Activated CD8-positive, alpha-beta T cell treated with anti-CD3 and anti-CD28 coated beads for 36 hours (primary cell): ENCODE data around the gene SNCAIP. TPM values are rescaled to one million over a fixed set of nuclear protein-coding genes. Genes with fewer than 3 reads are reported as not detected.

Source experiments
- ATAC-seq: fragments of 200-7000 bp; cut with Tn5 transposase; one replicate; pipeline ENCODE4 v1.10.0; 2021; ENCODE audit warnings: mild to moderate bottlenecking, moderate library complexity
- CTCF ChIA-PET: fragments of 350-600 bp; sonication (Branson Sonifier 250); formaldehyde crosslinking; loops from one replicate; lab custom pipeline; 2021; ENCODE audit warnings: antibody characterized with exemption; lab: Charles Lee
- POLR2A ChIA-PET: fragments of 350-600 bp; sonication (Branson Sonifier 250); formaldehyde crosslinking; loops from one replicate; lab custom pipeline; 2021; ENCODE audit warnings: antibody characterized with exemption; lab: Charles Lee
- DNase-seq: peaks from one replicate; pipeline ENCODE4 v3.0.0-alpha.2; 2020
- H3K27ac Mint-ChIP-seq: one replicate; pipeline ENCODE4 v1.8.0; 2021; ENCODE audit warnings: mild to moderate bottlenecking, mixed read lengths
- H3K27me3 Mint-ChIP-seq: one replicate; pipeline ENCODE4 v1.8.0; 2021; ENCODE audit warnings: mixed read lengths
- H3K36me3 Mint-ChIP-seq: one replicate; pipeline ENCODE4 v1.8.0; 2021; ENCODE audit warnings: low read depth, mixed read lengths
- H3K4me1 Mint-ChIP-seq: one replicate; pipeline ENCODE4 v1.8.0; 2021; ENCODE audit warnings: low read depth, mixed read lengths
- H3K4me3 Mint-ChIP-seq: one replicate; pipeline ENCODE4 v1.8.0; 2021; ENCODE audit warnings: mild to moderate bottlenecking, moderate library complexity, mixed read lengths
- H3K9me3 Mint-ChIP-seq: one replicate; pipeline ENCODE4 v1.8.0; 2021; ENCODE audit warnings: mixed read lengths
- CTCF ChIP-seq: fragments of 200-600 bp; IDR thresholded peaks from one replicate; pipeline ENCODE4 v1.8.0; 2022; ENCODE audit warnings: antibody characterized with exemption, mild to moderate bottlenecking
- intact Hi-C: fragments of 100-400 bp; cut with micrococcal nuclease; formaldehyde crosslinking; loops from one replicate; pipeline ENCODE4 v1.10.0; 2022
- total RNA-seq, 2 experiments: library from RNA; stranded (reverse); gene quantifications; one replicate each; pipeline ENCODE4 v1.2.3, GENCODE V29; 2021

The SNCAIP gene
- total RNA-seq, 2 experiments from 2014 or later, result not detected

DNA sequence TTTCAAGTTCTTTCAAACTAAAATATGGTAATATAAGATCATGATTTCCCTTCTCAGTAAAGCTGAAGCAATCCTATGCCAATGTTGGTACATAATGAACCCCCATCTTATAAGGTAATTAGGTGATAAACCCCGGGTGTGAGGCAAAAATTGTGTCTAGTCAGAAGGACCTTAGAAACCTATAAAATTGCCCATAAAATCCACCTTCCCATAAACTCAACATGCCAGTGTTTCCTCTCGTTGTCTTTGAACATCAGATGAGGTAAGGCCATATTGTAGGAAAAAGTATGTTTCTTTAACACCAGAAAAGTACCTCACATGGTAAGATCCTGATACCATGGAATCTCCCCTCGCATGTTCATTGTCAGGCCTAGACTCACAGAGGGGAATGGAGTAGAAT is 43.3 kb downstream of the SNCAIP start:
- no peak for TF ChIP-seq CTCF
- intact Hi-C loops, result no loop called here
- Mint-ChIP-seq H3K27ac (no peak overlapping the region), H3K9me3 (no peaks in the 10 kb centered on the region), H3K36me3 (no peaks in the 10 kb centered on the region), H3K27me3 (no peaks in the 10 kb centered on the region), H3K4me1 (no peaks in the 10 kb centered on the region), H3K4me3 (no peak overlapping the region)
- ATAC-seq (no peak), DNase-seq (no peak)
- CTCF ChIA-PET, result no interaction called here
- POLR2A ChIA-PET, result no interaction called here

GRCh38 chr5:122356855-122357254 is 44.8 kb downstream of the SNCAIP start:
- DNase-seq (no peak), ATAC-seq (no peak)
- TF ChIP-seq CTCF, result no peak
- Mint-ChIP-seq H3K36me3 (no peaks in the 10 kb centered on the region), H3K9me3 (no peaks in the 10 kb centered on the region), H3K27me3 (no peaks in the 10 kb centered on the region), H3K4me1 (no peaks in the 10 kb centered on the region), H3K27ac (no peak overlapping the region), H3K4me3 (no peak overlapping the region)
- ChIA-PET CTCF (no interaction called here), POLR2A (no interaction called here)
- intact Hi-C loops, result no loop called here

- Mint-ChIP-seq H3K27ac (no peak overlapping the region), H3K27me3 (peaks cover 2% of the 10 kb centered on the region), H3K4me1 (no peaks in the 10 kb centered on the region), H3K9me3 (no peaks in the 10 kb centered on the region), H3K4me3 (no peak overlapping the region), H3K36me3 (no peaks in the 10 kb centered on the region)
- CTCF ChIA-PET, result no interaction called here
- TF ChIP-seq CTCF, result no peak
- intact Hi-C loops, result no loop called here
- DNase-seq, result no peak
- POLR2A ChIA-PET, result no interaction called here
- ATAC-seq, result no peak
Observed at GRCh38 chr5:122358372-122358979, 46.4 kb downstream of the SNCAIP start.

- ATAC-seq, result no peak
- H3K4me3 Mint-ChIP-seq, result no peak overlapping the region
- no peaks in the 10 kb centered on the region for H3K4me1 Mint-ChIP-seq
- ChIA-PET POLR2A (no interaction called here), CTCF (no interaction called here)
- peaks cover 2% of the 10 kb centered on the region for H3K27me3 Mint-ChIP-seq
- no peaks in the 10 kb centered on the region for H3K36me3 Mint-ChIP-seq
- DNase-seq, result no peak
- H3K27ac Mint-ChIP-seq, result no peak overlapping the region
- H3K9me3 Mint-ChIP-seq, result peaks cover 1% of the 10 kb centered on the region
- intact Hi-C loops, result no loop called here
- no peak for TF ChIP-seq CTCF
Observed at GRCh38 chr5:122362361-122362760, 50.3 kb downstream of the SNCAIP start.

DNA sequence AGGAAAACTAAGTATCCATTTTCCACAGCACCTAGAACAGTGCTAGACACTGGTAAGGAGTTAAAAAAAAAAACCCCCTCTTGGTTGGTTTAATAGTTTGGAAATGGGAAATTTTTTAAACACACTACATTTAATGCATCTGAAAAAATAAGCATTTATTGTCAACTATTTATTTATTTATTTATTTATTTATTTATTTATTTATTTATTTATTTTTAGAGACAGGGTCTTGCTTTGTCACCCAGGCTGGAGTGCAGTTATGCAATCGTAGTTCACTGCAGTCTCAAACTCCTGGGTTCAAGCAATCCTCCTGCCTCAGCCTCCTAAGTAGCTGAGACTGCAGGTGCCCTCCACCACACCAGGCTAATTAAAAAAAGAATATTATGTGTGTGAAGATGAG is 51.6 kb downstream of the SNCAIP start:
- H3K4me1 Mint-ChIP-seq, result no peaks in the 10 kb centered on the region
- H3K9me3 Mint-ChIP-seq, result peaks cover 1% of the 10 kb centered on the region
- CTCF ChIA-PET, result no interaction called here
- H3K36me3 Mint-ChIP-seq, result no peaks in the 10 kb centered on the region
- H3K27me3 Mint-ChIP-seq, result peaks cover 2% of the 10 kb centered on the region
- POLR2A ChIA-PET, result no interaction called here
- DNase-seq (no peak), ATAC-seq (no peak)
- no peak overlapping the region for H3K27ac Mint-ChIP-seq
- TF ChIP-seq CTCF, result no peak
- intact Hi-C loops, result no loop called here
- H3K4me3 Mint-ChIP-seq, result no peak overlapping the region
